Mucosa of descending colon (tissue), 3 donors: ENCODE measurements around the gene ZFHX2. TPM values are rescaled to one million over a fixed set of nuclear protein-coding genes. Genes with fewer than 3 reads are reported as not detected.

Source experiments
- ATAC-seq: fragments of 200-7000 bp; cut with Tn5 transposase; one replicate; pipeline ENCODE4 v1.9.1; 2020; ENCODE audit warnings: mild to moderate bottlenecking, moderate library complexity
- DNase-seq, 3 donors: peaks; one replicate each; pipeline ENCODE4 v3.0.0-alpha.2; 2020
- H3K36me3 ChIP-seq: fragments of 200-600 bp; one replicate; pipeline ENCODE4 v1.8.0; 2021; ENCODE audit warnings: low read depth, mild to moderate bottlenecking
- H3K4me1 ChIP-seq: fragments of 200-600 bp; one replicate; pipeline ENCODE4 v1.8.0; 2021; ENCODE audit warnings: low read depth, mild to moderate bottlenecking
- H3K4me3 ChIP-seq: fragments of 200-600 bp; one replicate; pipeline ENCODE4 v1.8.0; 2021; ENCODE audit warnings: mild to moderate bottlenecking
- H3K9me3 ChIP-seq: fragments of 200-600 bp; one replicate; pipeline ENCODE4 v1.8.0; 2021; ENCODE audit warnings: mild to moderate bottlenecking
- intact Hi-C, 2 donors: fragments of 100-400 bp; cut with DNase I in 1 of 2; cut with micrococcal nuclease in 1 of 2; formaldehyde crosslinking; loops; one replicate each; pipeline versions ENCODE4 v1.11.0 to v1.11.1; 2022; cut with DNase I, micrococcal nuclease
- total RNA-seq, 3 donors: library from RNA; stranded (reverse); fragmentation: NEBNext Ultra II Directional in 2 of 3; extraction: Animal tissue kit (Norgen Biotek cat#: 25700) in 2 of 3; gene quantifications; one replicate each; pipeline versions ENCODE4 v1.2.1 to v1.2.4, GENCODE V29; 2021 to 2023
- TF ChIP-seq, protein P1 (sequence below): fragments of 200-600 bp; IDR thresholded peaks from one replicate; pipeline ENCODE4 v1.8.0; 2022; ENCODE audit warnings: antibody characterized with exemption, mild to moderate bottlenecking
- donor health status: DM: no; HTN: no; CAD: no; lungs with moderate emphysema.
- donor health status: DM: no; HTN: no; CAD: no.
- donor health status: DM: no; HTN: yes; CAD: no.

Gene ZFHX2
- total RNA-seq, 3 donors from 2014 or later = 0.92 to 3.2 (median 1.6) TPM

- intact Hi-C loops = loop anchor here (5.0 kb wide), 1 partner anchor 84 kb away; no protein-coding TSS in a partner anchor
- no peak overlapping the region for H3K4me3 ChIP-seq
- no peaks in the 10 kb centered on the region for H3K9me3 ChIP-seq
- H3K36me3 ChIP-seq = peaks cover 12% of the 10 kb centered on the region
- no peaks in the 10 kb centered on the region for H3K4me1 ChIP-seq
- ATAC-seq (peak; percentile 68), DNase-seq (peak in 2 of 3 donors; percentile 36 to 79)
- TF ChIP-seq, protein P1, sequence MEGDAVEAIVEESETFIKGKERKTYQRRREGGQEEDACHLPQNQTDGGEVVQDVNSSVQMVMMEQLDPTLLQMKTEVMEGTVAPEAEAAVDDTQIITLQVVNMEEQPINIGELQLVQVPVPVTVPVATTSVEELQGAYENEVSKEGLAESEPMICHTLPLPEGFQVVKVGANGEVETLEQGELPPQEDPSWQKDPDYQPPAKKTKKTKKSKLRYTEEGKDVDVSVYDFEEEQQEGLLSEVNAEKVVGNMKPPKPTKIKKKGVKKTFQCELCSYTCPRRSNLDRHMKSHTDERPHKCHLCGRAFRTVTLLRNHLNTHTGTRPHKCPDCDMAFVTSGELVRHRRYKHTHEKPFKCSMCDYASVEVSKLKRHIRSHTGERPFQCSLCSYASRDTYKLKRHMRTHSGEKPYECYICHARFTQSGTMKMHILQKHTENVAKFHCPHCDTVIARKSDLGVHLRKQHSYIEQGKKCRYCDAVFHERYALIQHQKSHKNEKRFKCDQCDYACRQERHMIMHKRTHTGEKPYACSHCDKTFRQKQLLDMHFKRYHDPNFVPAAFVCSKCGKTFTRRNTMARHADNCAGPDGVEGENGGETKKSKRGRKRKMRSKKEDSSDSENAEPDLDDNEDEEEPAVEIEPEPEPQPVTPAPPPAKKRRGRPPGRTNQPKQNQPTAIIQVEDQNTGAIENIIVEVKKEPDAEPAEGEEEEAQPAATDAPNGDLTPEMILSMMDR = no peak
These were observed 73.3 kb downstream of the ZFHX2 start for GRCh38 chr14:23478109-23478759.

GRCh38 chr14:23470947-23471346 lies 80.6 kb downstream of the ZFHX2 start:
- Histone ChIP-seq H3K4me1 (peaks cover 9% of the 10 kb centered on the region), H3K9me3 (no peaks in the 10 kb centered on the region), H3K4me3 (no peak overlapping the region), H3K36me3 (no peaks in the 10 kb centered on the region)
- ATAC-seq = no peak
- TF ChIP-seq, protein P1 = no peak
- no peak for DNase-seq
- intact Hi-C loops = no loop called here

Other genes with a start within 250 kb of the ZFHX2 start
- gene PPP1R3E, start 248.9 kb downstream of the ZFHX2 start, total RNA-seq = 10 to 100 TPM; 16.2 to 17.3 (median 17.1) TPM
- 100 to 1,000 TPM in 1 of 3 donors, 10 to 100 TPM in 2; 40.6 to 116 (median 41.4) TPM for gene BCL2L2, start 244.9 kb downstream of the ZFHX2 start, total RNA-seq
- 100 to 1,000 TPM; 157 to 185 (median 157) TPM for gene PABPN1, start 230.3 kb downstream of the ZFHX2 start, total RNA-seq
- gene SLC22A17, start 198.9 kb downstream of the ZFHX2 start, total RNA-seq = 10 to 100 TPM in 1 of 3 donors, 1 to 10 TPM in 2; 2.3 to 35.5 (median 5.4) TPM
- gene EFS, start 186.6 kb downstream of the ZFHX2 start, total RNA-seq = 10 to 100 TPM in 1 of 3 donors, 1 to 10 TPM in 1, under 1 TPM in 1; 0.98 to 16.6 (median 3.3) TPM
- not detected for gene IL25, start 179.0 kb downstream of the ZFHX2 start, total RNA-seq
- 1 to 10 TPM in 1 of 3 donors, under 1 TPM in 2; 0.58 to 3.5 (median 0.58) TPM for gene CMTM5, start 174.7 kb downstream of the ZFHX2 start, total RNA-seq
- 1 to 10 TPM in 1 of 3 donors, under 1 TPM in 1, not detected in 1; 0.09 to 1.4 TPM for gene MYH6, start 143.5 kb downstream of the ZFHX2 start, total RNA-seq
- gene MYH7, start 116.1 kb downstream of the ZFHX2 start, total RNA-seq = 1 to 10 TPM in 2 of 3 donors, under 1 TPM in 1; 0.13 to 6.2 (median 1.2) TPM
- 10 to 100 TPM; 29.1 to 35.3 (median 29.9) TPM for gene NGDN, start 82.1 kb downstream of the ZFHX2 start, total RNA-seq
- 10 to 100 TPM; 16.8 to 17.4 (median 17.4) TPM for gene THTPA, start 4.5 kb upstream of the ZFHX2 start, total RNA-seq
- gene AP1G2, start 16.0 kb upstream of the ZFHX2 start, total RNA-seq = 100 to 1,000 TPM in 2 of 3 donors, 10 to 100 TPM in 1; 95.4 to 271 (median 122) TPM
- 1 to 10 TPM in 1 of 3 donors, under 1 TPM in 2; 0.26 to 3.7 (median 0.87) TPM for gene JPH4, start 27.0 kb upstream of the ZFHX2 start, total RNA-seq
- gene DHRS2, start 84.6 kb upstream of the ZFHX2 start, total RNA-seq = under 1 TPM in 2 of 3 donors, not detected in 1; 0.26 to 0.34 TPM